ENCODE data around the gene CCDC33.

- TF ChIP-seq GATA3 (IDR thresholded peaks at IDR 0.05; ENCODE audit: low read depth, low read length) (no peak), GATA2 (IDR thresholded peaks at IDR 0.05; ENCODE audit: low read depth, low read length) (peak; percentile 62)
Observed at GRCh38 chr15:74200871-74201419, 35.2 kb upstream of the CCDC33 start.
